ENCODE data around the gene MESP2. TPM values are rescaled to one million over a fixed set of nuclear protein-coding genes. Genes with fewer than 3 reads are reported as not detected.
A peak's percentile ranks its signal among the peaks of the same experiment; 100 is the strongest.
"Not testable (repeated sequence)": the region's sequence is repeated elsewhere in the genome, so short reads cannot be mapped to it uniquely, and the experiment has no call there.

MESP2 gene
- polyA plus RNA-seq, 10 donors = 0.13 to 0.65 (median 0.30) TPM

DNA sequence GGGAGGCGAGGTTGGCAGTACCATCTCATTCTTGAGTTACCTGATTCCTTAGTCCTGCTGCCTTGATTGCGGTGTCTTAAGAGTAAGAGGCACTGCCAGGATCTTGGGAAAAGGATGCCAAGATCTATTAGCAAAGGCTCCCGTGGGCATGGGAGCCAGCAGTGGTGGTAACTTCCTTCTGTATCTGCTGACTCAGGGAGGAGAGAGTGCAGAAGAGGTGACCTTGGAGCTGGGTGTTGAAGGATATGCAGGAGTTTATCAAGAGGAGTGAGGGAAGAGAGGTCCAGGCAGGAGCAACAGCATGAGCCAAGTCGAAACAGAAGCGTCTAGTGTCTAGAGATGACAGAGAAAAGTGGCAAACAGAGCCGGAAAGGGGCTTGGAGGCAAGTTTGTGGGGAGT is 4.5 kb downstream of the MESP2 start:
- DNase-seq = no peak

DNA sequence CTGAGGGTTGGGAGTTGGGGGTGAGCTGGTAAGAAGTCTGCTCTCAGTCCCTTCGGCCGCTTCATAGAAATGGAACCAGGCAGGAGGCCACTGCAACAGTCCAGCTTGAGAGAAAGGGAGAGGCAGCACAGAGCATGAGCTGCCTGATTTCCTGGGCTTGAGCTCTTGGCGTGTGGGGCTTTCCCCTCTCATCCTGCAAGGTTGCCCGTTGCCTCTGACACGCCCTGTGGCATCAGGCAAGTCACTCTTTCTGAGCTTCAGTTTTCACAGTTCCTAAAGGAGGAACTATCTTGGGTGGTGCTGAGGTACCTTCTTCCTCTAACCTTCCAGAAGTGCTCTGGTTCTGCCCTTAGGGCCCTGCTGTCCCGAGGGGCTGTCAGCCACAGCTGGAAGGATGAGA is 4.9 kb downstream of the MESP2 start:
- DNase-seq = no peak

DNA sequence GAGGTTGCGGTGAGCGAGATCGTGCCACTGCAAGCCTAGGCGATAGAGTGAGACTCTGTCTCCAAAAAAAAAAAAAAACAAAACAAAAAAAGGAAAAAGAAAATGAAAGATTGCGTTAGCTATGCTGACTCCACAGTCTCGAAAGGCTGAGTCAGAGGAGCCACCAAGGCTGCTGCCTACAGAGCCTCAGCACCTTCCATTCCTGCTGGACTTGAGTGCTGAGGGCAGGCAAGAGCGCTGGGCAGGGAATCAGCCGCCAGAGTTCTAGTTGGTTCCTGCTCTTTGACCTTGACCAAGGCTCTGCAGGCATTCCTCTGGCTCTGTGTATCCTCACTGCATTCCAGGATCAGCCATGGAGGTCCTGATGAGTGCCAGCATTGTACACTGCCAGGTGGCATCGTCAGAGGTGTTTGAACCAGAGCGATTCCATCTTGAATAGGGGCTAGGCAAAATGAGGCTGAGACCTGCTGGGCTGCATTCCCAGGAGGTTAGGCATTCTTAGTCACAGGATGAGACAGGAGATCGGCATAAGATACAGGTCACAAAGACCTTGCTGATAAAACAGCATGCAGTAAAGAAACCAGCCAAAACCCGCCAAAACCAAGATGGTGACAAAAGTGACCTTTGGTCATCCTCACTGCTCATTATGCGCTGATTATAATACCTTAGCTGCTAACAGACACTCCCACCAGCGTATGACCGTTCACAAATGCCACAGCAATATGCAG is 5.9 kb downstream of the MESP2 start:
- DNase-seq = no peak

DNA sequence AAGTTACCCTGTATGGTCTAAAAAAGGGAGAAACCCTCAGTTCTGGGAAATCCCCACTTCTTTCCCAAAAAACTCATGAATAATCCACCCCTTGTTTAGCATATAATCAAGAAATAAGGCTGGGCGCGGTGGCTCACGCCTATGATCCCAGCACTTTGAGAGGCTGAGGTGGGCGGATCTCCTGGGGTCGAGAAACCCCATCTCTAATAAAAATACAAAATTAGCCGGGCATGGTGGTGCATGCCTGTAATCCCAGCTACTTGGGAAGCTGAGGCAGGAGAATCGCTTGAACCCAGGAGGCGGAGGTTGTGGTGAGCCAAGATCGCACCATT is 6.5 kb downstream of the MESP2 start:
- DNase-seq = not testable (repeated sequence)

DNA sequence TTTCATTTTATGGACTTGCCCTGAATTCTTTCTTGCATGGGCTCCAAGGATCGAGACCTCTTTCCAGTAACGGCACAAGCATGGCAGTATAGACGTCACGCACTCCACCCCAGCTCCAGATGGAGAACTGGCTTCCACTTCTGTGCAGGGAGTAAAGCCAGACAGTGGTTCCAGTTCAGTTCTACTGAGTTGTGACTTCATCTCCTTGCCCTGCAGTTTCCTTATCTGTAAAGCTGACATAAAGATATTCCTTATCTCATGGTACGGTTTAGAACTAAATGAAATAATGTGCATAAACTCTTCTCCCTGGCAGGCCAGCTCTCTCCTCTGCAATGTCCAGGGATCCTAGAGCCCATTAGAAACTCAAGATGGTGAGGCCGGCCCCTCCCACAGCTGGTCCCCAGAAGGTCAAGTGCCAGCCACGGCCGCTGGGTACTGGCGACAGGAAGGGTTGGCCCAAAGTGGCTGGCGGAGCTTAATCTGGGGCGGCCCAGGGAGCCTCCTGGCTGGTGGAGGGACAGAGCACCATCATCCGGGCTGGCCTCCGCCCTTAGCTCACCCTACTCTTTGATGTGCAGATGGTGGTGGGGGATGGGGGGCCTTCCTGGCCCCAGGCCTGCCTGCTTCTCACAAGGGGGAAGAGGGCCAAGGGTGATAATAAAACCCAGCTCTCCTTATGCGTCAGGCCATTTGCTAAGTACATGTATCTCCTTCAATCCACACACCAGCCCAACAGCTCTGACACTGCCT is 7.2 kb downstream of the MESP2 start:
- DNase-seq = no peak

DNA sequence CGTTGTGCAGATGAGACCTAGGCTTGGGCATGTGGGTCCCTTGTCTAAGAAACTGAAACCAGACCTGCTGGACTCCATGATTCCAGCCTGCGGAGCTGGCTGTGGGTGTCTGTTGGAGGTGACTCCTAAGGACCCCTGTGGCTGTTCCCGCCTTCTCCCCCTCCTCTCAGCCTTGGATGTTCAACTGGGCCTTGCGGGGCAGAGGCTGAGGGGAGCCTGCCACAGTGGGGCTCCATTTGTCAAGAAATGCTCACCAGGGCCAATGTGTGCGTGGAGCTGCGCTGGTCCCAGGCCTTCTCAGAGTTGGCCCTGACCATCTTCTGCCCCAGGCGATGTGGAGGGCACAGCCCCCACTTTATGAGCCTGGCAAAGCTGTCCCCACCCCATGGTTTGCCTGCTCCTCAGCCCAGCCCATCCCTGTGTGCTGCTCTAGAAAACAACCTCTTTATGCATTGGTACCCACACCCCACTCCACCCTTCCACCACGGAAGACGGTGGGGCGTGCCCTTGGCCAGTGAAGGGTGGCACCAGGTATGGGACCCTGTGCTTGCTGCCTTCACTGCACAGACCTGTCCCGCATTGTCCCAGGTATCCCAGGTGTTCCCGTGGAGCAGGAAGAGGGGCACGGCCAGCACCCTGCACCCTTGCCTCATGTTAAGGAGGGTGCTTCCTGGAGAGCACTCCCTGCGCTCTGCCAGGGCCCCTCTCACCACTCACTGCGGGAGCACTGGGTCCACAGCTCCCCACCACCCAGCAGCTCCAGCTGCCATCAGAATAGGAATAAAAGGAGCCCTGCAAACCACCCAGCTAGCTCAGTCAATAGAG is 7.9 kb downstream of the MESP2 start:
- no peak for DNase-seq

DNA sequence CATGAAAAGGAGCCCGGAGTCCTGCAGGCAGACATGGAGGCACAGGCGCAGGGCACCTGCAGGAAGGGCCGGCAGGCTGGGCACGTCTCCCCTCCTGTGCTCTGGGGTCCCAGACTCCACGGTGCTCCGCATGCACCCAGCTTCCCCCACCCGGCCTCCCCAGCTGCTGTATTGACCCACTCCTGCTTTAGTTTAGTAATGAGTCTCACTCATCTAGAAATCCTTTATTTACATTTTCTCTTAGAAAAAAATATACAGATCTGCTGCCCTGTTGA is 8.5 kb downstream of the MESP2 start:
- no peak for DNase-seq

DNA sequence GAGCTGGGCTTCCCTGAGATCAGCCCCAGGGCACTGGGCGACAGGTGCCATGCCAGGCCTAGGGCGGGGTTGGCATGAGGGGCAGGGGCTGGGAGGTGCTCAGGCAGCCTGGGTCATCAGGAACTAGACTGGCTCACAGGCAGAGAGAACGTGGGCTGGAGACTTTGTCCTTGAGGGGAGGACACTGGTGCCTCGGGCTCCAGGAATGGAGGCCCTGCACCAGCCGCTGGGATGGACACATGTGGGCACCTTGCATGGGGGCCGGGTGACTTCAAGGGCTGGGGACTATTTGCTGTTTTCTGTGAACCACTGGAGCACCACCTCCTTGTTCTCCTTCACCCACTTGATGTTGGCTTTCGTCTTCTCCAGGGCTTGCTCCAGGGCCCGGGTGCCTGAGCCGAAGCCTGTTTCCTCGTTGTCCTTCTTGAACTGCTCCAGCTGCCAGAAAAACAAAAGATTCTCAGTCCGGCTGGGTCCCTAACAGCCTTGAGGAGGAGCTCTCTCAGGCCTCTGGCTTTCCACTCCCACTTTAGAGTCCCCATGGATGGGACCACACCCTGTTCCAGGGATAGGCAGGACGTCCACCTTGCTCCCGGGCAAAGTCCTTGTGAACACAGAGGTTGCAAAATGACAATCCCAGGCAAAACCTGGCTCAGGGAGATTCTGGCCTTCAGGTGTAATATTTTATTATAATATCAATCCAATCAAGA is 9.1 kb downstream of the MESP2 start:
- DNase-seq = no peak

DNA sequence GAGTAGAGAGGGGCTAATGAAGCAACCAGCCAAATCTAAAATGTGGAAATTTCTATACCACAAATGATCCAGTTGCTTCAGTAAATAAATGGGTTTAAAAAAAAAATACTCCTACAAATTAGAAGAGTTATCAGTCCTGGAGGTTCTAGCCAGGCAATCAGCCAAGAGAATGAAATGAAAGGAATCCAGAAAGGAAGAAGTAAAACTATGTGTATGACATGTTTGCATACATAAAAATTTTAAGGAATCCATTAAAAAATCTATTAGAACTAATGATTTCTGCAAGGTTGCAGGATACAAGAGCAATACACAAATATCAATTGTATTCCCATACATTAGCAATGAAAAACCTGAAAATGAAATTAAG is 9.6 kb downstream of the MESP2 start:
- DNase-seq = peak in 1 of 3 donors; percentile 7

DNA sequence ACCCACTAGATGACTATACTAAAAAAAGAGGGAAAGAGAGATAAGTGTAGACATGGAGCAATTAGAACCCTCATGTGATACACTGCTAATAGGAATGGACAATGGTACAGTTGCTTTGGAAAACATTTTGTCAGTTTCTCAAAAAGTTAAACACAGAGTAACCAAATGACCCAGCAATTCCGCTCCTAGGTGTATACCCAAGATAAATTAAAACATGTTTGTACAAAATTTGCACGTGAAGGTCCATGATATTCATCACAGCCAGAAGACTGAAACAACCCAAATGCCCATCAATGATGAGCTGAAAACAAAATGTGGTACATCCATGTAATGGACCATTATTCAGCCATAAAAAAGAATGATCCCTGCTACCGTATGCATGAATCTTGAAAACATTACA is 11.8 kb downstream of the MESP2 start:
- no peak for DNase-seq

DNA sequence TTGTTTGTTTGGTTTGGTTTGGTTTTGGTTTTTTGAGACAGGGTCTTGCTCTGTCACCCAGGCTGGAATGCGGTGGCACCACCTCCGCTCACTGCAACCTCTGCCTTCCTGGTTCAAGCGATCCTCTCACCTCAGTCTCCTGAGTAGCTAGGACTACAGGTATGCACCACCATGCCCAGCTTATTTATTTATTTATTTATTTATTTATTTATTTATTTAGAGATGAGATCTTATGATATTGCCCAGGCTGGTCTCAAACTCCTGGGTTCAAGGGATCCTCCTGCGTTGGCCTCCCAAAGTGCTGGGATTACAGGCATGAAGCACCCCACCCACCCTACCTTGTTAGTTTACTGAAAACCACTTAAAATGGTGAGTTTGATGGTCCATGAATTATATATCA is 12.5 kb downstream of the MESP2 start:
- not testable (repeated sequence) for DNase-seq

DNA sequence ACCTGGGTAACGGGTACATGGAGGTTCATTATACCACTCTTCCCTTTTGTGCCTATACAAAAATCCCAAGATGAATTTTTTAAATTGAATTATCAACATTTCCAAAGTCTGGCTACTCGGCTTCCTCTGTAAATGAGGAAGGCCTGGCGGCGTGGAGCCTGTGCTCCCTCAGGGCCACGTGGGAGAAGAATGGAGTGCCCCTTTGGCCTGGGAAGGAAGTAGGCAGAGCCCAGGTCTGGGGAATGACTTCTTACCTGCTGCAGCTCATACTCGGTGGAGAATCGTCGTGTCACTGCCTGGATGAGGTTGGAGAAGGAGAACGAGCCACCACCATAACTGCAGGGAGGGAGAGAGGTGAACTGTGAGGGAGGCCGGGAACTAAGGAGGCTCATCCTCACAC is 14.1 kb downstream of the MESP2 start:
- DNase-seq = no peak

DNA sequence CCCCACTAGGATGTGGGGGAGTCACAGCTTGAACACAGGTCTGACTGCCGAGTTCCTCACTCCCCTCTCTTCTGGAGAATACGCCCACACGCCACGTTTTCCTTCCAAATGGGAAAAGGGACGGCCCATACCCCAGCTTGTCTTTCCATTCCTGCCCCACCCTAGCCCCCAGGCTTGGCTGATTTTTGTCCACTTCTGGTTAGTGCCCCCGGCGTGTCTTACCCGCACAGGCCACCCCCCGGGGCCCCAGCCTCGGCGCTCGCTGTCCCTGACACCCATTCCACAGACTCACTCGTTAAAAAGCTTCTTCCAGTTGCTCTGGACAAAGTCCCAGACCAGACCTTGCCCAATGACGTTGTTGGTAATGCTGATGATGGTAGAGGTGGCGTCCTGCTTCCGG is 14.5 kb downstream of the MESP2 start:
- DNase-seq = no peak

DNA sequence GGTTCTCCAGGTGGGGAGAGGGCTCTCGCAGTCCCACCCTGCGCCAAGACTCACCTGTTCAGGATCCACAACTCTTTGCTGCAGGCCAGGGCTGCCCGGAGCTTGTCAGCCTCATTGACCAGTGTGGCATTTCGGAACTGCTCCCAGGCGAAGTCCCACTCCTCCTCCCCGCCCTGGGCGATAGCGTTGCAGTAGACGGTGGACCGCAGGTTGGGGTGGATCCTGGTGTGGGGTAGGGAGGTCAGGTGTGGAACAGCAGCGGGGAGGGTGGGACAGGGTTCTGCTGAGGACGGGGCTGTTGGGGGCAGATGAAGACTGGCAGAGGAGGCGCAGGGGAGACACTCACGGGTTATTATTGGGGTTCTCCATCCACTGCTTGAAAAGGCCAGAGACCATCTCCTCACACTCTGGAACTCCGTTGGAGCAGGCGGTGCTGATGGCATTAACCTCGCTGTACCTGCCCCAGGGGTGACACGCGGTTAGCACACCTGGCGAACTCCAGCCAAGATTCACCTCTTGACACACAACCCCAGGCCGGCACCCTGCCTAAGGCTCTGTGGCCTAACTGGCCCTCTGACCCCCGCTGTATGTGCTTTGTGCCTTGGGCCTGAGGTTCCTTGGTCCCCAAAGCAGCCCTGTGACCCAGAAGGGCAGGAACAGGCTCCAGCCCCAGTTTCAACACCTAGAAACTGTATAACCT is 16.1 kb downstream of the MESP2 start:
- DNase-seq = no peak

DNA sequence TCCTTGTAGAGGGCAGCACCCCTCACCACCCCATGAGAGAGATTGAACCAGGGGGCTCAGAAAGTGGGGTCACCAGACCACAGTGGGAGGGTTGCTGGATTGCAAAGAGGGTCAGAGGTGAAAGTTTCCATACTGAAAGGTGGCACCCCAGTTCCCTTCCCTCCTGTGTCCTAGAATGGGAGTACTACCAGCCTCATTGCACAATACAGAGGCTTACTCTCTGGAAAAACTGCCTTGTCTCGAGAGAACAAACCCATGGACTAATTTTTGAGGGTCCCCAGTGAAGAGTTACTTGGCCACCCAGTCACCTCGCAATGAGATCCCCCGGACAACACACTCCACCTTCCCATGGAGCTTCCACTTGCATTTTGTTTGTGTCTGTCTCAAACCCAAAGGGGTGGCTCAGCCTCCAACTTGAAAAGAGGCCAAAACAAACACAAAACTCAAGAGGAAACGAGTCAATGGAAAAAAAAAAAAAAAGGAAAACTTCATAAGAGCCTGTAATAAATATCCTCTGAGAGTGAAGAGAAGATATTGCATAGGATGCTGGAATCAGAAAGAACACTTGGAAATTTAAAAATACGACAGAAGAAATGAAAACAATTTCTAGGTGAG is 18.6 kb downstream of the MESP2 start:
- DNase-seq = peak; percentile 30 to 54 (median 33)

DNA sequence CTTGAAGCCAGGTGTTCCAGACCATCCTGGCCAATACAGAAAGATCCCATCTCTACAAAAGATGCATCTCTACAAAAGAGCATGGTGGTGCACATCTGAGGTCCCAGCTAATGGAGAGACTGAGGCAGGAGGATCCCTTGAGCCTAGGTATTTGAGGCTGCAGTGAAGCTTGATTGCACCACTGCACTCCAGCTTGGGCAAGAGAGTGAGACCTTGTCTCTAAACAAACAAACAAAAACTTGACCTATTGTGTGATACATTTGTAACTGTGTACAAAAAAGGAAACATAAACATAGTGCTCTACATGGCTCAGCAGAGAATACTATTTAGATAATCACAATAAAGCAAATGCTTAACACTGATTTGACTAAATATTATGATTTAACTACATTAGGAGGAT is 19.9 kb downstream of the MESP2 start:
- DNase-seq = no peak

DNA sequence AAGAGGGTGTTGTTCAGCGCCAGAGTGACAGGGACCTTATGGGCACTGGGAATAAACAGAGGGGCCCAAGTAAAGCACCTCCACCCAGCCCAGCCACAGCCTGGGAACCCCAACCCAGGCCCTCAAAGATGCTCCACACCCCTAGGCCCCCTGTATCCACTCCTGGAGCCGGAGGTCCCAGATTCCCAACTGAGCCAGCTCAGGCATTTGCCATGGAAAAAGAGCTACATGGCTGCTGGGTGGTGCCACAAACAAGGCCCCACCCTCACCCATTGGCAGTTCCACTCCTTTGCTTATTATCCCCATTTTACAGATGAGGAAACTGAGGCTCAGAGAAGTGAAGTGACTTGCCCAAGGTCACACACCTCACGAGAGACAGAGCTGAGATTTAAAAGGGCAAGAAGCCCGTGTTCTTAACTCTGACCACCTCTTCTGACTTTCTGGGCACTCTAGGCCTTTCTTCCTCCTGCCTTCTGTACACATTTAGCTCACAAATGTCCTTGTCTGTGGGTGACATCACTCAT is 21.6 kb downstream of the MESP2 start:
- DNase-seq = no peak

DNA sequence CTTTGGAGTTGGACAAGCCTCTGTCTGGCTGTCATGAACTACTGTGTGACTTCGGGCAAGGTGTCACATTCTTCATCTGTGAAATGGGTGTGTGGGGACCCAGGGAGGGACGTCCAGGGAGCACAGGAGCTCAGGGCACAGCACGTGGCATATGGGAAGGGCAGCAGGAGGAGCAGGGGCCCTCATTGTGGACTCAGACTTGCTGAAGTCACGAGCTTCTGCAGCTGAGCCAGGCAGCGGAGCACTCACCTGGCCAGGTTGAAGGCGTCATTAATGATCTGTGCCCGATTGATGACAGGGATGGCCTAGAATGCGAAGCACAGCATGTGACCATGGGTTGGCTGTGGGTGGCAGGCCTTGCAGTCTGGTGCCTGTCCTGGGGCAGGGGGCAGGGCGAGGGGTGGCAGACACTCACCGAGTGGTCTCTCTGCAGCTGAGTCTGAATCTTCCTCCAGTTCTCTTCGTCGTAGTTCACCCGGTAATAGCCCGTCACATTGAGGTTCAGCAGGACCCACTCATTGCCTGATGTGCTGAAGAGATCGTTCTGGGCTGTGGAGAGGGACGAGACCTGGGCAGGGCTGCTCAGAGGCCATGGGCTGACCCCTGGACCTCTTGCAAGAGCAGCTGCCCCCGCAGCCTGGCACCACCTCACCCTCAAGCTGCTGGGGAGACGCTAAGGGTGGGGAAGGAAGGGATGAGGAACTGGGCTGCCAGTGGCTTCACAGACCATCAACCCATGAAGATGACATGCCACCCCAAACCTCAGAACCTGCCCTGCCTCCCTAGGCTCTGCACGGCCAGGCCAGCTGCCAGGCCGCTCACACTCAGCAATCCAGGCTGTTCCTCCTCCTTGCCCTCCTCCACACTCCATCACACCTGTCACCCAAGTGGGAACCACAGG is 23.1 kb downstream of the MESP2 start:
- no peak for DNase-seq

DNA sequence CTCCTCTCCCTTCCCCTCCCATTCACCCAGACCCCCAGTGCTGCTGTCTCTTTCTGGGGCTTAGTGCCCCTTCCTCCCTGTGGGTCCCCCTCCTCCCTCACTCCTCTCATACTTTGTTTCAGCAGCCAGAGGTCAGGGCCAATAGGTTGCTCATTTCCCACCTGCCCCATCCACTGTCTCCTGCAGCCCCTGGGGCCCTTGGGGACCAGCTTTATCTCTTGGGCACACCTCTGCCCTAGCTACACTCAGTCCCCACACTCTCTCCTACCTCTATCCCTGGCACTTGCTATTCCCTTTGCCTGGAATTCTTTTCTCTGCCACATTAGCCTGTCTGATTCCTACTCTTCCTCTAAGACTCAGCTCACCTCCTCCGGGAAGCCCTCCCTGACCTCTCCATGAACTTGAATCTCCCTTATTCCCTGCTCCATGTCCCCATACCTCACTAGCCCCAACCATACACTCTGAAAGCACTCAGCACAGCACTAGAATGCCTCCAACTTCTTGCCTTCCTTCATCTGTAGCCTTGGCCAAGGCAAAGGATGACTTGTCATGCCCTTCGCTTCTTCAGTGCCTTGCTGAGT is 23.9 kb downstream of the MESP2 start:
- DNase-seq = no peak
